Measurements from ENCODE around the gene FAM53A. TPM values are rescaled to one million over a fixed set of nuclear protein-coding genes. Genes with fewer than 3 reads are reported as not detected.
A peak's percentile ranks its signal among the peaks of the same experiment; 100 is the strongest.

Gene FAM53A
- total and polyA plus RNA-seq, 10 of the 15 experiments (the other 5 are each of a cell fraction or from before 2014, with no cell fraction given) = 0.02 to 0.87 (median 0.38) TPM; not detected in 2

- Histone ChIP-seq H3K4me2 (ENCODE audit: control insufficient read depth, insufficient read depth) (no peak overlapping the region), H3K27me3 (replicated peaks in 1 of 2; ENCODE audit: control insufficient read depth in 2 of 2, insufficient read depth in 2 of 2, low read length in 1 of 2) (no peaks in the 10 kb centered on the region), H4K20me1 (ENCODE audit: control insufficient read depth, insufficient read depth) (peaks cover 4% of the 10 kb centered on the region), H3K27ac (ENCODE audit: control insufficient read depth, insufficient read depth) (no peak overlapping the region), H3K36me3 (ENCODE audit: control insufficient read depth in 2 of 2, insufficient read depth in 2 of 2, low read length in 1 of 2) (peaks cover 4 to 6% of the 10 kb centered on the region in 2 experiments), H2AFZ (ENCODE audit: control insufficient read depth, low read depth, low read length) (no peak overlapping the region), H3K4me1 (ENCODE audit: control insufficient read depth, insufficient read depth, low read length) (peaks cover 40% of the 10 kb centered on the region), H3K9me3 (replicated peaks; ENCODE audit: control insufficient read depth, insufficient read depth, low read length) (no peaks in the 10 kb centered on the region), H3K4me3 (no peak overlapping the region), H3K9ac (ENCODE audit: control insufficient read depth, insufficient read depth, low read length) (no peak overlapping the region), H3K79me2 (ENCODE audit: control insufficient read depth, insufficient read depth, low read length) (peaks cover 71% of the 10 kb centered on the region)
- no peak for FAIRE-seq
- no peak for DNase-seq (ENCODE audit: low read depth, low spot score)
- no peak for ATAC-seq
- in situ Hi-C loops (cut with MboI) = no loop called here
- SMC1A ChIA-PET (ENCODE audit: uncharacterized antibody, unreplicated experiment) = interaction anchor here (11.0 kb wide), 1 partner anchor 25 kb away, joined by 132 read pairs; no protein-coding TSS in a partner anchor
- CTCF ChIA-PET = interaction anchor here (15.5 kb wide), 1 partner anchor 24 kb away, joined by 317 read pairs; no protein-coding TSS in a partner anchor
- TF ChIP-seq ZNF24 (IDR thresholded peaks at IDR 0.05) (no peak), BRCA1 (IDR thresholded peaks at IDR 0.05; ENCODE audit: low read depth, low read length) (no peak), DPF2 (IDR thresholded peaks at IDR 0.05) (no peak), SRF (IDR thresholded peaks at IDR 0.05; ENCODE audit: low read depth in 2 of 2, low read length in 2 of 2) (no peak), PKNOX1 (IDR thresholded peaks at IDR 0.05) (no peak), NR2C1 (IDR thresholded peaks at IDR 0.05) (no peak), EZH2 (IDR thresholded peaks at IDR 0.05; ENCODE audit: borderline replicate concordance, control insufficient read depth, low read depth, low read length) (no peak), RAD51 (IDR thresholded peaks at IDR 0.05) (no peak), CEBPB (IDR thresholded peaks at IDR 0.05; ENCODE audit: borderline replicate concordance in 1 of 2, low read depth in 2 of 2, low read length in 2 of 2) (no peak), ZNF207 (IDR thresholded peaks at IDR 0.05; ENCODE audit: borderline replicate concordance) (no peak)
- intact Hi-C loops (cut with micrococcal nuclease; ENCODE audit: unreplicated experiment) = no loop called here
- RAD21 ChIA-PET (ENCODE audit: unreplicated experiment) = interaction anchor here (1.3 to 3.3 kb wide), 2 partner anchors 10 to 25 kb away, joined by 3 to 32 read pairs; no protein-coding TSS in a partner anchor
- POLR2A ChIA-PET = interaction anchor here (0.7 kb wide), 1 partner anchor 9 kb away, joined by 3 read pairs; no protein-coding TSS in a partner anchor
- 78% methylated on average over 31 of the region's 31 CpGs for WGBS (ENCODE audit: insufficient coverage, insufficient replicate concordance, low lambda C conversion rate, missing lambda C conversion rate)
- TSS peak; percentile 44 for BruUV-seq (replicated peaks)
Measured at GRCh38 chr4:1718095-1718850, 34.2 kb upstream of the FAM53A start.

Data from GM12878 (cell line).